SK-N-SH treated with all-trans-retinoic acid at 6 μM for 48 hours (cell line): Measurements from ENCODE around the gene PTGIR.

ENCODE experiments used
- ARNTL ChIP-seq: fragments of 450-650 bp; formaldehyde crosslinking; IDR thresholded peaks from 2 replicates; pipeline ENCODE4 v1.5.0; 2020; ENCODE audit warnings: low read depth, mild to moderate bottlenecking, moderate library complexity, borderline replicate concordance
- BACH2 ChIP-seq: fragments of 250-450 bp; sonication (Bioruptor Pico); IDR thresholded peaks from 2 replicates; pipeline ENCODE4 v1.9.0; 2021; ENCODE audit warnings: mild to moderate bottlenecking, borderline replicate concordance
- CSDC2 ChIP-seq: fragments of 250-450 bp; sonication (Bioruptor Pico); IDR thresholded peaks from 2 replicates; pipeline ENCODE4 v1.5.0; 2020; ENCODE audit warnings: mild to moderate bottlenecking, moderate library complexity
- OSR1 ChIP-seq: fragments of 250-450 bp; sonication (Bioruptor Pico); IDR thresholded peaks from 2 replicates; pipeline ENCODE4 v1.8.0; 2022; ENCODE audit warnings: moderate library complexity, mild to moderate bottlenecking, inconsistent platforms
- POU6F1 ChIP-seq: fragments of 250-450 bp; sonication (Bioruptor Pico); IDR thresholded peaks from 2 replicates; pipeline ENCODE4 v1.8.0; 2021; ENCODE audit warnings: low read depth, mild to moderate bottlenecking, moderate library complexity, borderline replicate concordance
- ZC3H10 ChIP-seq: fragments of 250-450 bp; sonication (Bioruptor Pico); IDR thresholded peaks from 2 replicates; pipeline ENCODE4 v1.5.1; 2021; ENCODE audit warnings: mild to moderate bottlenecking, moderate library complexity
- ZNF70 ChIP-seq: fragments of 450-650 bp; formaldehyde crosslinking; IDR thresholded peaks from 2 replicates; pipeline ENCODE4 v1.5.0; 2020; ENCODE audit warnings: mild to moderate bottlenecking, moderate library complexity
- ZNF8 ChIP-seq: fragments of 450-650 bp; formaldehyde crosslinking; IDR thresholded peaks from 2 replicates; pipeline ENCODE4 v1.5.0; 2020; ENCODE audit warnings: mild to moderate bottlenecking, moderate library complexity
- TF ChIP-seq, protein P1 (sequence below): fragments of 250-450 bp; sonication (Bioruptor Pico); IDR thresholded peaks from 2 replicates; pipeline ENCODE4 v1.8.0; 2020; ENCODE audit warnings: mild to moderate bottlenecking, moderate library complexity, borderline replicate concordance

GRCh38 chr19:46604781-46605355 lies 20.0 kb downstream of the PTGIR start:
- TF ChIP-seq ZNF8 (CRISPR knock-in tag) (no peak), ZNF70 (no peak), ZC3H10 (CRISPR knock-in tag) (no peak), OSR1 (CRISPR knock-in tag) (no peak), ARNTL (CRISPR knock-in tag) (no peak), CSDC2 (CRISPR knock-in tag) (no peak), POU6F1 (CRISPR knock-in tag) (no peak), BACH2 (CRISPR knock-in tag) (no peak)
- TF ChIP-seq, protein P1, sequence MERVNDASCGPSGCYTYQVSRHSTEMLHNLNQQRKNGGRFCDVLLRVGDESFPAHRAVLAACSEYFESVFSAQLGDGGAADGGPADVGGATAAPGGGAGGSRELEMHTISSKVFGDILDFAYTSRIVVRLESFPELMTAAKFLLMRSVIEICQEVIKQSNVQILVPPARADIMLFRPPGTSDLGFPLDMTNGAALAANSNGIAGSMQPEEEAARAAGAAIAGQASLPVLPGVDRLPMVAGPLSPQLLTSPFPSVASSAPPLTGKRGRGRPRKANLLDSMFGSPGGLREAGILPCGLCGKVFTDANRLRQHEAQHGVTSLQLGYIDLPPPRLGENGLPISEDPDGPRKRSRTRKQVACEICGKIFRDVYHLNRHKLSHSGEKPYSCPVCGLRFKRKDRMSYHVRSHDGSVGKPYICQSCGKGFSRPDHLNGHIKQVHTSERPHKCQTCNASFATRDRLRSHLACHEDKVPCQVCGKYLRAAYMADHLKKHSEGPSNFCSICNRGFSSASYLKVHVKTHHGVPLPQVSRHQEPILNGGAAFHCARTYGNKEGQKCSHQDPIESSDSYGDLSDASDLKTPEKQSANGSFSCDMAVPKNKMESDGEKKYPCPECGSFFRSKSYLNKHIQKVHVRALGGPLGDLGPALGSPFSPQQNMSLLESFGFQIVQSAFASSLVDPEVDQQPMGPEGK (CRISPR knock-in tag) = no peak
